BJ (cell line): ENCODE measurements around the gene BCL3. TPM values are rescaled to one million over a fixed set of nuclear protein-coding genes. Genes with fewer than 3 reads are reported as not detected.

Experiments used
- CTCF ChIA-PET: fragments of 350-600 bp; formaldehyde crosslinking; extraction: SDS; loops from one replicate; lab custom pipeline; 2021; ENCODE audit warnings: antibody characterized with exemption, inconsistent platforms; lab: Yijun Ruan, JAX
- POLR2A ChIA-PET: fragments of 300-600 bp; sonication (Branson Sonifier 250); formaldehyde crosslinking; extraction: SDS; loops from one replicate; lab custom pipeline; 2021; ENCODE audit warnings: antibody characterized with exemption; lab: Charles Lee
- DNase-seq: peaks from one replicate; pipeline ENCODE4 v3.0.0-alpha.2; 2011; ENCODE audit warnings: low read depth
- H3K27me3 ChIP-seq: 2 replicates; pipeline ENCODE4 v1.6.0; 2011; ENCODE audit warnings: low read length; ENCODE audit not compliant: control insufficient read depth, insufficient read depth
- H3K36me3 ChIP-seq: 2 replicates; pipeline ENCODE4 v1.5.1; 2011; ENCODE audit warnings: low read length; ENCODE audit not compliant: control insufficient read depth, insufficient read depth
- H3K4me3 ChIP-seq: 2 replicates; pipeline ENCODE4 v1.5.1; 2011; ENCODE audit warnings: low read depth, mild to moderate bottlenecking, control low read depth, low read length
- polyA plus RNA-seq: library from polyadenylated mRNA; depleted of rRNA; stranded (reverse); fragments of >200 nt; gene quantifications from 2 replicates; pipeline ENCODE4 v1.2.3, GENCODE V29; 2011
- TF ChIP-seq, protein P1 (sequence below): IDR thresholded peaks from 2 replicates; pipeline ENCODE4 v1.5.1; 2011; ENCODE audit warnings: low read depth, mild to moderate bottlenecking, control low read depth, inconsistent platforms, low read length, moderate library complexity; ENCODE audit not compliant: insufficient read depth

BCL3 gene
- polyA plus RNA-seq, 1 experiment: 9.1 TPM

DNA sequence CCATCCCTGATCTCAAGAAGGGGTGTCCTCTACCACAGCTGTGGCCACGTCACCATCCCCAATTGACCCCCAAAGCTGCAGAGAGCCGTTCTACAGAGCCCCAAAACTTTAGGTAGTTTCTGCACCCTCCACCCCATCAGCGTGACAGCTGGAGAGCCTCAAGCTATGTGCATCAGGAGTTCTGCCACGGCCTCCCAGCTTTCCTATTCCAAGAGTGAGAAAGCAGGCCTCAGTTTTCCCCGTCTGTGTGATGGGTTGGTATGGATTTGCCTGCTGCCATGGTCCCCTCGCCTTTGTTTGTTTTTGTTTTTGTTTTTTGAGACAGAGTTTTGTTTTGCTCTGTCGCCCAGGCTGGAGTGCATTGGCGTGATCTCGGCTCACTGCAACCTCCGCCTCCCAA lies 1.5 kb downstream of the BCL3 start:
- POLR2A ChIA-PET: no interaction called here
- H3K36me3 ChIP-seq: peaks cover 20% of the 10 kb centered on the region
- H3K27me3 ChIP-seq: no peaks in the 10 kb centered on the region
- no peak for DNase-seq
- CTCF ChIA-PET: interaction anchor here (1.0 to 2.9 kb wide), 5 partner anchors 14 to 179 kb away, joined by 3 to 17 read pairs (median 9); no protein-coding TSS in a partner anchor
- H3K4me3 ChIP-seq: peak overlapping the region; percentile 73
- TF ChIP-seq, protein P1, sequence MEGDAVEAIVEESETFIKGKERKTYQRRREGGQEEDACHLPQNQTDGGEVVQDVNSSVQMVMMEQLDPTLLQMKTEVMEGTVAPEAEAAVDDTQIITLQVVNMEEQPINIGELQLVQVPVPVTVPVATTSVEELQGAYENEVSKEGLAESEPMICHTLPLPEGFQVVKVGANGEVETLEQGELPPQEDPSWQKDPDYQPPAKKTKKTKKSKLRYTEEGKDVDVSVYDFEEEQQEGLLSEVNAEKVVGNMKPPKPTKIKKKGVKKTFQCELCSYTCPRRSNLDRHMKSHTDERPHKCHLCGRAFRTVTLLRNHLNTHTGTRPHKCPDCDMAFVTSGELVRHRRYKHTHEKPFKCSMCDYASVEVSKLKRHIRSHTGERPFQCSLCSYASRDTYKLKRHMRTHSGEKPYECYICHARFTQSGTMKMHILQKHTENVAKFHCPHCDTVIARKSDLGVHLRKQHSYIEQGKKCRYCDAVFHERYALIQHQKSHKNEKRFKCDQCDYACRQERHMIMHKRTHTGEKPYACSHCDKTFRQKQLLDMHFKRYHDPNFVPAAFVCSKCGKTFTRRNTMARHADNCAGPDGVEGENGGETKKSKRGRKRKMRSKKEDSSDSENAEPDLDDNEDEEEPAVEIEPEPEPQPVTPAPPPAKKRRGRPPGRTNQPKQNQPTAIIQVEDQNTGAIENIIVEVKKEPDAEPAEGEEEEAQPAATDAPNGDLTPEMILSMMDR: no peak

DNA sequence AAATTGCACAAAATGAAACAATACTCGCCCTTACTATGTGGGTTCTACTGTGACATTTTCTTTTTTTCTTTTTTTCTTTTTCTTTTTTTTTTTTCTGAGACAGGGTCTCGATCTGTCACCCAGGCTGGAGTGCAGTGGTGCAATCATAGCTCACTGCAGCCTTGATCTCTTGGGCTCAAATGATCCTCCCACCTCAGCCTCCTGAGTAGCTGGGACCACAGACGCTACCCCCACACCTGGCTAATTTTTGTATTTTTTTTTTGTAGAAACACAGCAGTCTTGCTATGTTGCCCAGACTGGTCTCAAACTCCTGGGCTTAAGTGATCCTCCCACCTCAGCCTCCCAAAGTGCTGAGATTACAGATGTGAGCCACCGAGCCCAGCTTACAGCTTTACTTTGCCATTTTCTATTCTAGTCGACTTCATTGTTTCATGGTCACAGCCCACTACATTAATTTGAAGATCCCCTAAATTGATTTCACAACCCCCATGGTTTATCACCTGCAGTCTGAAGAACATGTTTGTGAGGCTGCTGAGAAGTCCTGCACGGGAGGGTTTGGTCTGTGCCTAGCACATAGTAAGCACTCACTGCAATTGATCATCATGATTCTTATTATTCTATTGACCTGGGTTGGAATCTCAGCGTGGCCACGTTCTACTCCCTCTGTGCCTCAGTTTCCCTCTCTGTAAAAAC lies 3.8 kb downstream of the BCL3 start:
- no peak for DNase-seq
- no peaks in the 10 kb centered on the region for H3K27me3 ChIP-seq
- TF ChIP-seq, protein P1: no peak
- POLR2A ChIA-PET: no interaction called here
- CTCF ChIA-PET: interaction anchor here (1.2 to 2.1 kb wide), 2 partner anchors 16 to 28 kb away, joined by 3 to 11 read pairs; no protein-coding TSS in a partner anchor
- H3K4me3 ChIP-seq: no peak overlapping the region
- H3K36me3 ChIP-seq: peaks cover 34% of the 10 kb centered on the region

DNA sequence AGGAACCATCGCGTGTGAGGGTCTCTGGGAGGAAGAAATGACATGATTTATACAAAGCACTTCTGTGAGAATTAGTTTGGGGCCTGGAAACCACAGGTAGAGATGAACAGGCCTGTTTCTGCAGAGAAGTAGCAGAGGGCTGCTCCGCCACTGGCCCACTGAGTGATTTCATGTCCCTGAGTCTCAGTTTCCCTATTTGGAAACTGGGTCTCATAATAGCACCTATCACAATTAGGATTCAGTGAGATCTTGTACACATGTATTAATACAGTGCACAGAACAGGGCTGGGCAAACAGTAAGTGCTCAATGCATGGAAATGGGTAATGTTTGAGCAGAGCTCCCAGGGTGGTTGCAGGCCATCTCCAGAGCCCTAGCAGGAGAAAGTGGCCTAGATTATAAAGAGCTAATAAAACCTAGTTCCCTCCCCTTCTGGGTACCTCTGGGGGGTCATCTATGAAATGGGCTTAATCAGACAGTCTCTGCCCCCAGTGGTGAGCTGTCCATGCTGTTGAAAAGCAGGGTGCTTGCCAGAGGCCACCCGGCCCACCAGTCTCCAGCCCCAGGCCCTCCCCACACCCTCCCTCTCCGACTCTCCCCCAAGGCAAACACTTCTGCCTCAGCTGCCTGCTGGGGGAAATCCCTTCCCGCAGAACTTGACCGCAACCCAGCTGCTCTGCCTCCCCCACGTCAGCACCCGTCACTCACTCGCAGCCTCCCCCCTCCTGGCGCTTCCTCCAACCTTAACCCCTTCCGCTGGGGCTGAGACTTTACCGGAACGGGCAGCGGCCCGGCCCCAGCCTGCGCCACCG lies 4.5 kb downstream of the BCL3 start:
- ChIA-PET CTCF (interaction anchor here (1.0 to 2.1 kb wide), 5 partner anchors 10 to 29 kb away, joined by 3 to 11 read pairs (median 3); no protein-coding TSS in a partner anchor), POLR2A (interaction anchor here (0.5 kb wide), 1 partner anchor 8 kb away, joined by 9 read pairs; no protein-coding TSS in a partner anchor)
- H3K4me3 ChIP-seq: peak overlapping the region; percentile 44
- peaks cover 40% of the 10 kb centered on the region for H3K36me3 ChIP-seq
- TF ChIP-seq, protein P1: peak; percentile 11; the same call in 1 of the 2 replicates
- H3K27me3 ChIP-seq: no peaks in the 10 kb centered on the region
- DNase-seq: peak; percentile 78

DNA sequence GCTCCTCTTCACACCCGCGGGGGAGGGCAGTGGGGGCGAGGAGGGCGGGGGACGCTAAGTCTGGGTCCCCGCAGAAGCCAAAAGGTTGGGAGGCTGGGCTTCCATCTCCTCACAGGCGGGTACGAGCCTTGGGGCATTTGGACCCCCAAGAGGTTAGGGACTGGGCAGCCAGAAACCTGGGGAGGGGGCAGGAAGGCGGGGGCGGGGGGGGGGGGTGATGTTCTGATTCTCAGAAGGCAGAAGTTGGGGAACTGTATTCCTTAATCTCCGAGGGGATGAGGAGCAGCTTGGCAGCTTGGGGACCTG lies 5.1 kb downstream of the BCL3 start:
- TF ChIP-seq, protein P1: no peak
- Histone ChIP-seq H3K27me3 (no peaks in the 10 kb centered on the region), H3K36me3 (peaks cover 44% of the 10 kb centered on the region), H3K4me3 (peak overlapping the region; percentile 44)
- DNase-seq: no peak
- POLR2A ChIA-PET: interaction anchor here (0.5 kb wide), 1 partner anchor 8 kb away, joined by 9 read pairs; no protein-coding TSS in a partner anchor
- CTCF ChIA-PET: interaction anchor here (1.0 to 2.1 kb wide), 6 partner anchors 10 to 31 kb away, joined by 3 to 11 read pairs (median 3); no protein-coding TSS in a partner anchor
